HepG2 (cell line): ENCODE data around the gene CAMSAP1. TPM values are rescaled to one million over a fixed set of nuclear protein-coding genes. Genes with fewer than 3 reads are reported as not detected.

Experiments used
- ATAC-seq: fragments of 200-7000 bp; cut with Tn5 transposase; 3 replicates; pipeline ENCODE4 v1.9.1; 2020; ENCODE audit warnings: mild to moderate bottlenecking, moderate library complexity
- BruUV-seq: library from RNA; stranded (reverse); fragments of 400-500 nt; replicated peaks from 2 replicates; lab custom pipeline; 2021; lab: Mats Ljungman, UMichigan
- CTCF ChIA-PET: fragments of 300-600 bp; formaldehyde crosslinking; extraction: SDS; loops from one replicate; lab custom pipeline; 2021; ENCODE audit warnings: low total read pairs, inconsistent platforms, low intra/inter-chr PET ratio; lab: Yijun Ruan, JAX
- POLR2A ChIA-PET: fragments of 350-600 bp; sonication (Branson Sonifier 250); formaldehyde crosslinking; loops from one replicate; lab custom pipeline; 2020; ENCODE audit warnings: antibody characterized with exemption, inconsistent platforms; lab: Yijun Ruan, JAX
- DNase-seq: peaks from one replicate; pipeline ENCODE4 v3.0.0-alpha.2; 2015; ENCODE audit warnings: low spot score
- FAIRE-seq: peaks from 3 replicates; lab custom pipeline; 2011; peaks lifted over from hg19 to GRCh38; lab: Jason Lieb, UNC
- H2AFZ ChIP-seq: one replicate; pipeline ENCODE4 v1.6.1; 2011; ENCODE audit warnings: low read length, inconsistent platforms
- H3K27ac ChIP-seq: fragments of 300-600 bp; 3 replicates; pipeline ENCODE4 v1.8.0; 2011; ENCODE audit warnings: mixed run types, mild to moderate bottlenecking, mixed read lengths, low read length, inconsistent platforms; ENCODE audit not compliant: insufficient read depth; ENCODE audit errors: extremely low read length
- H3K27me3 ChIP-seq, 2 experiments: fragments of 200-600 bp in 1 of 2; 2 replicates in 1 of 2; 3 replicates in 1 of 2; pipeline versions ENCODE4 v1.6.0 to v1.8.0; 2011; ENCODE audit warnings: low read length in 2 of 2, mild to moderate bottlenecking in 2 of 2, moderate library complexity in 2 of 2, inconsistent platforms in 1 of 2; ENCODE audit not compliant: insufficient read depth in 2 of 2, control insufficient read depth in 1 of 2
- H3K36me3 ChIP-seq, 2 experiments: fragments of 200-600 bp in 1 of 2; replicated peaks in 1 of 2; 2 replicates in 1 of 2; 3 replicates in 1 of 2; pipeline versions ENCODE4 v1.5.1 to v1.8.0; 2011; ENCODE audit warnings: low read length in 2 of 2, inconsistent platforms in 1 of 2; ENCODE audit not compliant: insufficient read depth in 2 of 2, control insufficient read depth in 1 of 2
- H3K4me1 ChIP-seq: 2 replicates; pipeline ENCODE4 v1.5.1; 2012; ENCODE audit warnings: low read length, inconsistent platforms; ENCODE audit not compliant: insufficient read depth
- H3K4me2 ChIP-seq: 2 replicates; pipeline ENCODE4 v1.6.0; 2011; ENCODE audit warnings: low read depth, low read length, inconsistent platforms
- H3K4me3 ChIP-seq, 3 experiments: fragments of 200-600 bp in 1 of 3; sonication (generic), shearing (Covaris generic) in 1 of 3; replicated peaks in 1 of 3; 2 replicates each; pipeline ENCODE4 v1.5.1; 2011 to 2016; ENCODE audit warnings: low read length in 3 of 3, inconsistent platforms in 2 of 3, low read depth in 2 of 3, mild to moderate bottlenecking in 2 of 3, control low read depth in 1 of 3, mixed read lengths in 1 of 3; ENCODE audit not compliant: insufficient read depth in 1 of 3
- H3K79me2 ChIP-seq: one replicate; pipeline ENCODE4 v1.6.1; 2011; ENCODE audit warnings: low read length, inconsistent platforms; ENCODE audit not compliant: insufficient read depth
- H3K9ac ChIP-seq: 2 replicates; pipeline ENCODE4 v1.6.0; 2011; ENCODE audit warnings: mild to moderate bottlenecking, low read depth, low read length, inconsistent platforms; ENCODE audit not compliant: insufficient read depth
- H3K9me3 ChIP-seq: 2 replicates; pipeline ENCODE4 v1.5.1; 2012; ENCODE audit warnings: mild to moderate bottlenecking, low read length
- H4K20me1 ChIP-seq: 2 replicates; pipeline ENCODE4 v1.6.0; 2011; ENCODE audit warnings: inconsistent platforms, mild to moderate bottlenecking, low read length, moderate library complexity; ENCODE audit not compliant: insufficient read depth
- BCLAF1 ChIP-seq: fragments of 450-650 bp; IDR thresholded peaks from 2 replicates; pipeline ENCODE4 v1.6.1; 2017; ENCODE audit warnings: mild to moderate bottlenecking
- BHLHE40 ChIP-seq: IDR thresholded peaks from 2 replicates; pipeline ENCODE4 v1.6.1; 2011; ENCODE audit warnings: low read length, improper control_type of control experiment
- CREB3 ChIP-seq: sonication (generic); formaldehyde crosslinking; IDR thresholded peaks from 2 replicates; pipeline ENCODE4 v1.5.0; 2020; ENCODE audit warnings: missing genetic modification reagents
- HINFP ChIP-seq: sonication (generic); formaldehyde crosslinking; IDR thresholded peaks from 2 replicates; pipeline ENCODE4 v1.4.0; 2020; ENCODE audit warnings: low read depth, mild to moderate bottlenecking, missing genetic modification reagents
- HNF1B ChIP-seq: sonication (generic); formaldehyde crosslinking; IDR thresholded peaks from 2 replicates; pipeline ENCODE4 v1.5.1; 2020; ENCODE audit warnings: mild to moderate bottlenecking, moderate library complexity, missing genetic modification reagents
- HNRNPL ChIP-seq: fragments of 200-400 bp; formaldehyde crosslinking; IDR thresholded peaks from 2 replicates; pipeline ENCODE4 v1.6.1; 2017; ENCODE audit warnings: mild to moderate bottlenecking, low read depth, low read length
- KDM2A ChIP-seq: sonication (generic); formaldehyde crosslinking; IDR thresholded peaks from 2 replicates; pipeline ENCODE4 v1.4.0; 2020; ENCODE audit warnings: low read depth, missing genetic modification reagents, borderline replicate concordance
- PCBP2 ChIP-seq: fragments of 200-400 bp; formaldehyde crosslinking; optimal IDR thresholded peaks from 2 replicates; pipeline ENCODE3; 2018; ENCODE audit warnings: low read length, low read depth; ENCODE audit not compliant: poor library complexity, severe bottlenecking
- PITX1 ChIP-seq: sonication (generic); formaldehyde crosslinking; IDR thresholded peaks from 2 replicates; pipeline ENCODE4 v1.5.1; 2020; ENCODE audit warnings: mild to moderate bottlenecking, missing genetic modification reagents
- WGBS: methylation state at CpG from one replicate; pipeline ENCODE4 v1.1.6; 2017; ENCODE audit warnings: low lambda C conversion rate; 5-methylcytosine and 5-hydroxymethylcytosine counted together
- in situ Hi-C: cut with HindIII; loops from 2 replicates; pipeline ENCODE4 v1.10.0; 2017; ENCODE audit warnings: low pct_unique_long_range_greater_than_20kb; ENCODE audit not compliant: extremely low pct_ligation_motif_present
- intact Hi-C: fragments of 100-400 bp; cut with micrococcal nuclease; formaldehyde crosslinking; loops from one replicate; pipeline ENCODE4 v1.10.0; 2022; ENCODE audit not compliant: unreplicated experiment
- polyA plus RNA-seq, 8 experiments: library from polyadenylated mRNA; depleted of rRNA in 3 of 8; stranded (reverse) in 7 of 8; unstranded in 1 of 8; fragments of >200 nt; fragmentation: Illumina TruSeq in 4 of 8; extraction: Trizol in 4 of 8; gene quantifications; 2 replicates each; pipeline versions ENCODE4 v1.2.1 to v1.2.3, GENCODE V29; 2011 to 2016; ENCODE audit warnings: low read depth in 4 of 8, missing spikeins in 1 of 8, mixed read lengths in 1 of 8; ENCODE audit not compliant: insufficient read depth in 1 of 8
- total RNA-seq, 5 experiments: library from RNA; depleted of rRNA; stranded (reverse); fragments of >200 nt; fragmentation: Illumina TruSeq; extraction: Trizol; gene quantifications; 2 replicates each; pipeline ENCODE4 v1.2.3, GENCODE V29; 2016; ENCODE audit warnings: low read depth in 1 of 5

Gene CAMSAP1
- total and polyA plus RNA-seq, 2 of the 13 experiments (the other 11 are each of a cell fraction or from before 2014, with no cell fraction given) = 3.8 to 12.4 TPM

- intact Hi-C loops (no loop called here), in situ Hi-C loops (no loop called here)
- H3K27ac ChIP-seq = no peak overlapping the region
- 63% methylated on average over 13 of the region's 13 CpGs for WGBS
- no peak for FAIRE-seq
- no peaks in the 10 kb centered on the region for H3K36me3 ChIP-seq
- CTCF ChIA-PET = no interaction called here
- no TSS peak for BruUV-seq
- no peak overlapping the region for H3K4me3 ChIP-seq
- ATAC-seq = no peak
- no peak overlapping the region for H3K9ac ChIP-seq
- H4K20me1 ChIP-seq = 0 out of 2 replicates have a peak, but pooled peaks cover 5% of the 10 kb centered on the region
- peaks cover under 1% of the 10 kb centered on the region; the same call in 1 of the 2 replicates for H3K4me1 ChIP-seq
- POLR2A ChIA-PET = no interaction called here
- no peak overlapping the region for H2AFZ ChIP-seq
- no peaks in the 10 kb centered on the region for H3K79me2 ChIP-seq
- H3K27me3 ChIP-seq = peaks cover 2 to 9% of the 10 kb centered on the region in 2 experiments; a peak in 3 of 5 replicates
- H3K9me3 ChIP-seq = no peaks in the 10 kb centered on the region
- no peak overlapping the region for H3K4me2 ChIP-seq
- no peak for DNase-seq
- TF ChIP-seq CREB3 (CRISPR knock-in tag) = no peak
- no peak for TF ChIP-seq HNF1B (CRISPR knock-in tag)
- no peak for TF ChIP-seq BCLAF1
- TF ChIP-seq PCBP2 = no peak
- no peak for TF ChIP-seq HINFP
- TF ChIP-seq BHLHE40 = no peak
- TF ChIP-seq PITX1 (CRISPR knock-in tag) = no peak
- no peak for TF ChIP-seq KDM2A (CRISPR knock-in tag)
- no peak for TF ChIP-seq HNRNPL
Measured at GRCh38 chr9:135799261-135799660, 108.1 kb downstream of the CAMSAP1 start.
